B cell (primary cell): ENCODE results near the gene GHR. TPM values are rescaled to one million over a fixed set of nuclear protein-coding genes. Genes with fewer than 3 reads are reported as not detected.

Experiments
- ATAC-seq: fragments of 200-7000 bp; cut with Tn5 transposase; one replicate; pipeline ENCODE4 v1.10.0; 2021; ENCODE audit warnings: low read depth, mild to moderate bottlenecking, moderate number of reproducible peaks, moderate library complexity
- CTCF ChIA-PET: fragments of 350-600 bp; sonication (Branson Sonifier 250); formaldehyde crosslinking; loops from one replicate; lab custom pipeline; 2021; ENCODE audit warnings: antibody characterized with exemption, inconsistent platforms; lab: Charles Lee
- POLR2A ChIA-PET: fragments of 350-600 bp; sonication (Branson Sonifier 250); formaldehyde crosslinking; loops from one replicate; lab custom pipeline; 2021; ENCODE audit warnings: antibody characterized with exemption; lab: Charles Lee
- DNase-seq: peaks from one replicate; pipeline ENCODE4 v3.0.0; 2013
- H2AFZ ChIP-seq: 2 replicates; pipeline ENCODE4 v1.6.1; 2012; ENCODE audit warnings: mild to moderate bottlenecking, low read depth, low read length; ENCODE audit not compliant: insufficient read depth, poor library complexity, severe bottlenecking
- H3K27ac ChIP-seq, 2 donors: 1 replicate in 1 of 2; 2 replicates in 1 of 2; pipeline ENCODE4 v1.5.1; 2012 to 2013; ENCODE audit warnings: low read length in 2 of 2, mild to moderate bottlenecking in 2 of 2, moderate library complexity in 1 of 2
- H3K27me3 ChIP-seq, 4 experiments: fragments of 200-600 bp in 1 of 4; sonication (generic) in 1 of 4; replicated peaks in 1 of 4; 1 replicate in 2 of 4; 2 replicates in 2 of 4; pipeline versions ENCODE4 v1.6.1 to v1.7.0; 2013 to 2016; ENCODE audit warnings: low read length in 3 of 4, mild to moderate bottlenecking in 2 of 4, mixed read lengths in 1 of 4, moderate library complexity in 1 of 4; ENCODE audit not compliant: insufficient read depth in 4 of 4, control insufficient read depth in 3 of 4; ENCODE audit errors: control extremely low read depth in 1 of 4
- H3K36me3 ChIP-seq, 2 experiments: replicated peaks in 1 of 2; 1 replicate in 1 of 2; 2 replicates in 1 of 2; pipeline versions ENCODE4 v1.6.1 to v1.7.1; 2013; ENCODE audit warnings: low read length in 1 of 2; ENCODE audit not compliant: insufficient read depth in 2 of 2, control insufficient read depth in 1 of 2; ENCODE audit errors: control extremely low read depth in 1 of 2, extremely low read depth in 1 of 2
- H3K4me1 ChIP-seq, 2 donors: fragments of 200-600 bp in 1 of 2; sonication (generic) in 1 of 2; 1 replicate in 1 of 2; 2 replicates in 1 of 2; pipeline versions ENCODE4 v1.5.1 to v1.6.1; 2013 to 2017; ENCODE audit warnings: low read length in 2 of 2; ENCODE audit not compliant: control insufficient read depth in 2 of 2, insufficient read depth in 2 of 2
- H3K4me2 ChIP-seq: replicated peaks from 2 replicates; pipeline ENCODE3; 2012; ENCODE audit warnings: mild to moderate bottlenecking, low read depth, low read length; ENCODE audit not compliant: poor library complexity, severe bottlenecking
- H3K4me3 ChIP-seq, 5 experiments: fragments of 200-600 bp in 1 of 5; sonication (generic) in 1 of 5; 1 replicate in 3 of 5; 2 replicates in 2 of 5; pipeline versions ENCODE4 v1.5.1 to v1.7.0; 2011 to 2016; ENCODE audit warnings: low read length in 4 of 5, mild to moderate bottlenecking in 4 of 5, low read depth in 2 of 5, control low read depth in 1 of 5, moderate library complexity in 1 of 5; ENCODE audit not compliant: insufficient read depth in 1 of 5; ENCODE audit errors: control extremely low read depth in 1 of 5, extremely low read depth in 1 of 5
- H3K79me2 ChIP-seq: fragments of 200-600 bp; sonication (generic); one replicate; pipeline ENCODE4 v1.6.0; 2016; ENCODE audit warnings: low read length; ENCODE audit not compliant: control insufficient read depth, insufficient read depth
- H3K9ac ChIP-seq: fragments of 200-600 bp; sonication (generic); 2 replicates; pipeline ENCODE4 v1.6.1; 2017; ENCODE audit warnings: mild to moderate bottlenecking, low read length, moderate library complexity
- H3K9me3 ChIP-seq, 3 donors: one replicate each; pipeline versions ENCODE4 v1.6.1 to v1.7.1; 2013; ENCODE audit warnings: low read length in 2 of 3; ENCODE audit not compliant: control insufficient read depth in 2 of 3, insufficient read depth in 1 of 3; ENCODE audit errors: control extremely low read depth in 1 of 3
- H4K20me1 ChIP-seq: 2 replicates; pipeline ENCODE4 v1.6.0; 2012; ENCODE audit warnings: mild to moderate bottlenecking, low read length; ENCODE audit not compliant: insufficient read depth, control insufficient read depth, poor library complexity, severe bottlenecking
- H3K27ac Mint-ChIP-seq: one replicate; pipeline ENCODE4 v1.8.0; 2021; ENCODE audit warnings: mixed read lengths
- H3K27me3 Mint-ChIP-seq: one replicate; pipeline ENCODE4 v1.8.0; 2021; ENCODE audit warnings: mixed read lengths
- H3K4me1 Mint-ChIP-seq: one replicate; pipeline ENCODE4 v1.8.0; 2021; ENCODE audit warnings: mixed read lengths
- H3K4me3 Mint-ChIP-seq: one replicate; pipeline ENCODE4 v1.8.0; 2021; ENCODE audit warnings: mixed read lengths
- H3K9me3 Mint-ChIP-seq: one replicate; pipeline ENCODE4 v1.8.0; 2022; ENCODE audit warnings: mixed read lengths; ENCODE audit not compliant: insufficient read depth
- EZH2 ChIP-seq: IDR thresholded peaks from 2 replicates; pipeline ENCODE4 v1.6.1; 2012; ENCODE audit warnings: borderline replicate concordance, low read depth, mild to moderate bottlenecking, moderate library complexity, low read length; ENCODE audit not compliant: insufficient read depth, poor library complexity, severe bottlenecking
- WGBS: methylation state at CpG from one replicate; pipeline ENCODE4 v1.1.5; 2013; ENCODE audit warnings: missing lambda C conversion rate; ENCODE audit not compliant: insufficient coverage; 5-methylcytosine and 5-hydroxymethylcytosine counted together
- intact Hi-C: fragments of 100-400 bp; cut with micrococcal nuclease; formaldehyde crosslinking; loops from one replicate; pipeline ENCODE4 v1.10.0; 2022
- polyA minus RNA-seq: library from RNA; depleted of rRNA, polyadenylated mRNA; stranded (reverse); fragments of >200 nt; gene quantifications from 2 replicates; pipeline ENCODE4 v1.2.3, GENCODE V29; 2012
- polyA plus RNA-seq: library from polyadenylated mRNA; depleted of rRNA; stranded (reverse); fragments of >200 nt; gene quantifications from 2 replicates; pipeline ENCODE4 v1.2.3, GENCODE V29; 2012
- total RNA-seq, 2 donors: library from RNA; stranded (reverse); fragments of 120-200 nt in 1 of 2; gene quantifications; 1 replicate in 1 of 2; 2 replicates in 1 of 2; pipeline versions ENCODE4 v1.2.3 to v1.2.4, GENCODE V29; 2013 to 2022
- TF ChIP-seq, protein P1 (sequence below): fragments of 200-600 bp; IDR thresholded peaks from one replicate; pipeline ENCODE4 v1.8.0; 2022; ENCODE audit warnings: antibody characterized with exemption, mild to moderate bottlenecking

The GHR gene
- total RNA-seq (not detected in 2 replicates), polyA plus RNA-seq (not detected in 2 replicates), polyA minus RNA-seq (not detected in 2 replicates)
- 0.40 TPM for total RNA-seq (2013)

DNA sequence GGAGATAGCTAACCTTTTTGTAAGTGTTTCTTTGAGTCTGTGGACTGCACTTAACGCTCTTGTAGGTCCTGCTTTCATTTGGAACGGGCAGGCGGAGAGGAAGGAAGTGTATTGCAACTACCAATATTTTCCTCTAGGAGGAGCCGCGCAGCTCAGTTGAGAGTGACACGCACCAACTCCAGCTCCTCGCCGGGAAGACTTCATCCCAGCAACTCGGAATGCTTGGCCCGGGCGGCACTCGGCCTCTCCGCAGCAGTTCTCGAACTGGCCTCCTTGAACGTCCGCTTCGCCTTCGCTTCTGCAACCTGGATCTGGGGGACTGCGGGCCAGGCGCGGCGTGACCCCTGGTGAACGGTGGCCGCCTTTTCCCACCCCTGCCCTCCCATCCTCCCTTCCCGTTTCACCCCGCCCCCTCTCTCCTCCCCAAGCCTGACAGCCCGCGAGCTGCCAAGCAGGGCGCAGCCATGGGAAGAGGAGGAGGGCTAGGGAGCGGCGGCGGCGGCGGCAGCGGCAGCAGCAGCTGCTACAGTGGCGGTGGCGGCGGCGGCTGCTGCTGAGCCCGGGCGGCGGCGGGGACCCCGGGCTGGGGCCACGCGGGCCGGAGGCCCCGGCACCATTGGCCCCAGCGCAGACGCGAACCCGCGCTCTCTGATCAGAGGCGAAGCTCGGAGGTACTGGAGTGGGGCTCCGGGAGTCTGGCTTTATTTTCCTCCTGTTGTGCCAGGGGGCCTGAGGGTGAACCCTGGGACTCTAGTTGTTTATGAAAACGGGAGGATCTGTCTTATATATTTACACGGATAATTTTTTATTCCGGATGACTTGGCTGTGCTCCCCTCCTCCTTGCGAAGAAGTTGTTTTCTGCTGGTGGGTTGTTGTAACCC lies at the start of gene GHR:
TSS of gene GHR (plus strand) at position 155 of the 881 bp plus-strand sequence. CDS start 142,436 bp downstream, outside the sequence.
- Histone ChIP-seq H3K4me3 (peak within 1 kb of the TSS in 4 of 5 experiments; percentile 25 to 44 (median 40)), H4K20me1 (no peaks in the 10 kb centered on the region), H3K4me1 (peaks cover 13 to 16% of the 10 kb centered on the region in 2 donors), H3K27ac (no peak within 1 kb of the TSS), H3K9me3 (peaks cover 0 to 3% (median 0%) of the 10 kb centered on the region in 3 donors), H3K4me2 (peak within 1 kb of the TSS; percentile 73), H3K27me3 (peaks cover 0 to 31% (median 6%) of the 10 kb centered on the region in 4 experiments), H2AFZ (peak within 1 kb of the TSS; percentile 70), H3K36me3 (no peaks in the 10 kb centered on the region), H3K9ac (peak within 1 kb of the TSS; percentile 43), H3K79me2 (no peaks in the 10 kb centered on the region)
- intact Hi-C loops, result loop anchor here (2.0 to 5.0 kb wide), 2 partner anchors 233 to 344 kb away; no protein-coding TSS in a partner anchor
- Mint-ChIP-seq H3K4me3 (no peak within 1 kb of the TSS), H3K27me3 (peaks cover 34% of the 10 kb centered on the region), H3K27ac (no peak within 1 kb of the TSS), H3K4me1 (no peaks in the 10 kb centered on the region), H3K9me3 (no peaks in the 10 kb centered on the region)
- WGBS, result 2% methylated on average over 51 of the region's 60 CpGs
- no peak for TF ChIP-seq EZH2
- TF ChIP-seq, protein P1, sequence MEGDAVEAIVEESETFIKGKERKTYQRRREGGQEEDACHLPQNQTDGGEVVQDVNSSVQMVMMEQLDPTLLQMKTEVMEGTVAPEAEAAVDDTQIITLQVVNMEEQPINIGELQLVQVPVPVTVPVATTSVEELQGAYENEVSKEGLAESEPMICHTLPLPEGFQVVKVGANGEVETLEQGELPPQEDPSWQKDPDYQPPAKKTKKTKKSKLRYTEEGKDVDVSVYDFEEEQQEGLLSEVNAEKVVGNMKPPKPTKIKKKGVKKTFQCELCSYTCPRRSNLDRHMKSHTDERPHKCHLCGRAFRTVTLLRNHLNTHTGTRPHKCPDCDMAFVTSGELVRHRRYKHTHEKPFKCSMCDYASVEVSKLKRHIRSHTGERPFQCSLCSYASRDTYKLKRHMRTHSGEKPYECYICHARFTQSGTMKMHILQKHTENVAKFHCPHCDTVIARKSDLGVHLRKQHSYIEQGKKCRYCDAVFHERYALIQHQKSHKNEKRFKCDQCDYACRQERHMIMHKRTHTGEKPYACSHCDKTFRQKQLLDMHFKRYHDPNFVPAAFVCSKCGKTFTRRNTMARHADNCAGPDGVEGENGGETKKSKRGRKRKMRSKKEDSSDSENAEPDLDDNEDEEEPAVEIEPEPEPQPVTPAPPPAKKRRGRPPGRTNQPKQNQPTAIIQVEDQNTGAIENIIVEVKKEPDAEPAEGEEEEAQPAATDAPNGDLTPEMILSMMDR, result peak; percentile 25
- DNase-seq, result peak; percentile 30
- no peak for ATAC-seq
- ChIA-PET CTCF (interaction anchor here (0.7 to 1.7 kb wide), 4 partner anchors 9 to 344 kb away, joined by 3 to 10 read pairs (median 3); no protein-coding TSS in a partner anchor), POLR2A (no interaction called here)
